Ectodermal cell (in vitro differentiated cells): ENCODE results near the gene TOMM70.
"Not testable (repeated sequence)": the region's sequence is repeated elsewhere in the genome, so short reads cannot be mapped to it uniquely, and the experiment has no call there.

Source experiments
- H3K27ac ChIP-seq: 2 replicates; pipeline ENCODE4 v1.7.0; 2013; ENCODE audit warnings: mild to moderate bottlenecking, low read depth, low read length; ENCODE audit not compliant: insufficient read depth, poor library complexity, severe bottlenecking
- H3K27me3 ChIP-seq: 2 replicates; pipeline ENCODE4 v1.7.0; 2013; ENCODE audit warnings: mild to moderate bottlenecking, low read length; ENCODE audit not compliant: insufficient read depth, control insufficient read depth, poor library complexity, severe bottlenecking
- H3K36me3 ChIP-seq: one replicate; pipeline ENCODE4 v1.7.0; 2013; ENCODE audit warnings: low read length; ENCODE audit not compliant: control insufficient read depth, insufficient read depth
- H3K4me1 ChIP-seq: one replicate; pipeline ENCODE4 v1.7.0; 2013; ENCODE audit warnings: low read length; ENCODE audit not compliant: control insufficient read depth, insufficient read depth
- H3K4me3 ChIP-seq: 2 replicates; pipeline ENCODE4 v1.7.0; 2013; ENCODE audit warnings: low read depth, low read length, control low read depth; ENCODE audit not compliant: insufficient read depth
- H3K9me3 ChIP-seq: 2 replicates; pipeline ENCODE4 v1.7.0; 2013; ENCODE audit warnings: mild to moderate bottlenecking, low read length, moderate library complexity; ENCODE audit not compliant: control insufficient read depth
- WGBS, 2 experiments: methylation state at CpG; one replicate each; pipeline ENCODE4 v1.1.7; 2013; ENCODE audit warnings: missing lambda C conversion rate in 2 of 2; 5-methylcytosine and 5-hydroxymethylcytosine counted together

The TOMM70 gene

GRCh38 chr3:100330651-100331050 lies 70.2 kb downstream of the TOMM70 start:
- Histone ChIP-seq H3K9me3 (no peaks in the 10 kb centered on the region), H3K27ac (no peak overlapping the region), H3K36me3 (no peaks in the 10 kb centered on the region), H3K27me3 (peaks cover 14% of the 10 kb centered on the region), H3K4me3 (no peak overlapping the region), H3K4me1 (peaks cover 9% of the 10 kb centered on the region)
- 92 to 96% methylated on average over 5 of the region's 5 CpGs for WGBS, 2 experiments

- H3K4me3 ChIP-seq = no peak overlapping the region
- H3K27me3 ChIP-seq = peaks cover 14% of the 10 kb centered on the region
- no peaks in the 10 kb centered on the region for H3K9me3 ChIP-seq
- WGBS, 2 experiments = 90 to 91% methylated on average over 4 of the region's 4 CpGs
- peaks cover 2% of the 10 kb centered on the region for H3K4me1 ChIP-seq
- H3K27ac ChIP-seq = no peak overlapping the region
- no peaks in the 10 kb centered on the region for H3K36me3 ChIP-seq
Measured at GRCh38 chr3:100329800-100330489, 70.9 kb downstream of the TOMM70 start.

GRCh38 chr3:100327377-100327776 lies 73.5 kb downstream of the TOMM70 start:
- H3K4me3 ChIP-seq, H3K27me3 ChIP-seq, H3K27ac ChIP-seq, H3K4me1 ChIP-seq, H3K9me3 ChIP-seq, H3K36me3 ChIP-seq: not testable (repeated sequence)
- 90 to 91% methylated on average over 5 of the region's 5 CpGs for WGBS, 2 experiments

GRCh38 chr3:100325827-100326226 lies 75.1 kb downstream of the TOMM70 start:
- Histone ChIP-seq H3K4me1 (no peaks in the 10 kb centered on the region), H3K4me3 (no peak overlapping the region), H3K27ac (no peak overlapping the region), H3K36me3 (no peaks in the 10 kb centered on the region), H3K9me3 (no peaks in the 10 kb centered on the region), H3K27me3 (no peaks in the 10 kb centered on the region)

- Histone ChIP-seq H3K27ac (no peak overlapping the region), H3K4me1 (no peaks in the 10 kb centered on the region), H3K27me3 (no peaks in the 10 kb centered on the region), H3K36me3 (no peaks in the 10 kb centered on the region), H3K9me3 (no peaks in the 10 kb centered on the region), H3K4me3 (no peak overlapping the region)
Measured at GRCh38 chr3:100324044-100324443, 76.8 kb downstream of the TOMM70 start.

- 100% methylated on average over 2 of the region's 2 CpGs for WGBS, 2 experiments
- no peak overlapping the region for H3K4me3 ChIP-seq
Measured at GRCh38 chr3:100319951-100320350, 80.9 kb downstream of the TOMM70 start.

GRCh38 chr3:100317912-100318311 lies 83.0 kb downstream of the TOMM70 start:
- Histone ChIP-seq H3K36me3 (no peaks in the 10 kb centered on the region), H3K4me1 (no peaks in the 10 kb centered on the region), H3K4me3 (no peak overlapping the region), H3K27ac (no peak overlapping the region), H3K9me3 (no peaks in the 10 kb centered on the region), H3K27me3 (no peaks in the 10 kb centered on the region)
- WGBS, 2 experiments = 95% methylated on average over 2 of the region's 2 CpGs; no CpG with 5 or more reads in 1 of the 2 experiments

More at GRCh38 chr3:100319951-100320350, 80.9 kb downstream of the TOMM70 start:
- Histone ChIP-seq H3K4me1 (no peaks in the 10 kb centered on the region), H3K9me3 (no peaks in the 10 kb centered on the region), H3K27me3 (no peaks in the 10 kb centered on the region), H3K36me3 (no peaks in the 10 kb centered on the region), H3K27ac (no peak overlapping the region)

GRCh38 chr3:100316641-100317069 lies 84.2 kb downstream of the TOMM70 start:
- H3K27ac ChIP-seq = no peak overlapping the region
- no peaks in the 10 kb centered on the region for H3K9me3 ChIP-seq
- no peak overlapping the region for H3K4me3 ChIP-seq
- 77 to 87% methylated on average over 8 of the region's 8 CpGs for WGBS, 2 experiments
- H3K36me3 ChIP-seq = no peaks in the 10 kb centered on the region
- no peaks in the 10 kb centered on the region for H3K27me3 ChIP-seq
- no peaks in the 10 kb centered on the region for H3K4me1 ChIP-seq
